ENCODE results near the gene NOL4L.
"Not testable (repeated sequence)": the region's sequence is repeated elsewhere in the genome, so short reads cannot be mapped to it uniquely, and the experiment has no call there.

DNA sequence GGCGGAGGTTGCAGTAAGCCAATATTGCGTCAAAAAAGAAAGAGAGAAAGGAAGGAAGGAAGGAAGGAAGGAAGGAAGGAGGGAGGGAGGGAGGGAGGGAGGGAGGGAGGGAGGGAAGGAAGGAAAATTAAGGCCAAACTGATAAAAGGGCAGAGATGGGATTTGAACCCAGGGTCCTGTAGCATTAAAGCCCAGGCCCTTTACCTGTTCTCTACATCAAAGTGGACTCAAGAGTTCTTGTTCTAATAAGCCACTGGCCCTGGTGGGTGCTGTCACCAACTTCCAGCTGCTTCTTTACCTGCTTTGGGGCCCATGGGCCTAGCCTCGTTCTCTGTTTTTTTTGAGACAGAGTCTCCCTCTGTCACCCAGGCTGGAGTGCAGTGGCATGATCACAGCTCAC is 7.1 kb downstream of the NOL4L start:
- TF ChIP-seq CTCF, POLR2A, POLR2AphosphoS5, EP300 (IDR thresholded peaks at IDR 0.05): not testable (repeated sequence)

Data from suprapubic skin (tissue), 4 donors.